Activated T-cell treated with anti-CD3 and anti-CD28 coated beads, Interleukin-2, amount 50 U/mL, for 72 hours (primary cell): Measurements from ENCODE around the gene CNNM4. TPM values are rescaled to one million over a fixed set of nuclear protein-coding genes. Genes with fewer than 3 reads are reported as not detected.
A peak's percentile ranks its signal among the peaks of the same experiment; 100 is the strongest.

Source experiments
- ATAC-seq, 2 donors: fragments of 150-1000 bp; cut with Tn5 transposase; replicated peaks in 1 of 2; 2 replicates each; pipeline ENCODE4 v1.10.0; 2021; ENCODE audit warnings: moderate library complexity in 2 of 2, mild to moderate bottlenecking in 1 of 2
- DNase-seq, 2 donors: peaks; one replicate each; pipeline ENCODE4 v3.0.0; 2021 to 2022; ENCODE audit warnings: mixed read lengths in 1 of 2
- H3K27ac Mint-ChIP-seq: one replicate; pipeline ENCODE4 v1.8.0; 2022; ENCODE audit warnings: mild to moderate bottlenecking, moderate library complexity, mixed read lengths
- H3K27me3 Mint-ChIP-seq: one replicate; pipeline ENCODE4 v1.8.0; 2022; ENCODE audit warnings: low read depth, mixed read lengths
- H3K36me3 Mint-ChIP-seq, 2 donors: one replicate each; pipeline ENCODE4 v1.8.0; 2022; ENCODE audit warnings: mixed read lengths in 2 of 2, mild to moderate bottlenecking in 1 of 2; ENCODE audit not compliant: insufficient read depth in 2 of 2
- H3K4me1 Mint-ChIP-seq: one replicate; pipeline ENCODE4 v1.8.0; 2022; ENCODE audit warnings: low read depth, mixed read lengths
- H3K4me3 Mint-ChIP-seq, 2 donors: one replicate each; pipeline ENCODE4 v1.8.0; 2022; ENCODE audit warnings: mild to moderate bottlenecking in 2 of 2, mixed read lengths in 2 of 2, moderate library complexity in 2 of 2
- H3K9me3 Mint-ChIP-seq, 2 donors: one replicate each; pipeline ENCODE4 v1.8.0; 2022; ENCODE audit warnings: mixed read lengths in 2 of 2
- total RNA-seq, 2 donors: library from RNA; stranded (reverse); gene quantifications; one replicate each; pipeline ENCODE4 v1.2.3, GENCODE V29; 2022

Gene CNNM4
- total RNA-seq, 2 donors from 2014 or later = 9.1 to 9.5 TPM

- no peak overlapping the region for H3K4me3 Mint-ChIP-seq
- no peak for DNase-seq
- peaks cover 13% of the 10 kb centered on the region for H3K4me1 Mint-ChIP-seq
- peaks cover 1 to 2% of the 10 kb centered on the region in 2 donors for H3K36me3 Mint-ChIP-seq
- H3K27me3 Mint-ChIP-seq = no peaks in the 10 kb centered on the region
- H3K27ac Mint-ChIP-seq = peak overlapping the region; percentile 75
- no peak for ATAC-seq
- H3K9me3 Mint-ChIP-seq = no peaks in the 10 kb centered on the region
Observed at GRCh38 chr2:96841701-96842495, 81.2 kb downstream of the CNNM4 start.

GRCh38 chr2:96842600-96842999, 81.9 kb downstream of the CNNM4 start:
- Mint-ChIP-seq H3K4me1 (peaks cover 13% of the 10 kb centered on the region), H3K9me3 (no peaks in the 10 kb centered on the region), H3K36me3 (peaks cover 2 to 7% of the 10 kb centered on the region in 2 donors), H3K27ac (no peak overlapping the region), H3K4me3 (no peak overlapping the region), H3K27me3 (no peaks in the 10 kb centered on the region)
- DNase-seq = no peak
- no peak for ATAC-seq

- DNase-seq (no peak), ATAC-seq (no peak)
- no peak within 1 kb of the TSS for H3K4me3 Mint-ChIP-seq
- peaks cover 13% of the 10 kb centered on the region for H3K4me1 Mint-ChIP-seq
- no peak within 1 kb of the TSS for H3K27ac Mint-ChIP-seq
- H3K9me3 Mint-ChIP-seq = no peaks in the 10 kb centered on the region
- H3K36me3 Mint-ChIP-seq = peaks cover 2 to 7% of the 10 kb centered on the region in 2 donors
- no peaks in the 10 kb centered on the region for H3K27me3 Mint-ChIP-seq
Observed at GRCh38 chr2:96843538-96844268, 83.0 kb downstream of the CNNM4 start, which contains the start of gene ANKRD23. Gene ANKRD23 (minus strand): TSS chr2:96844021. CDS start chr2:96843992, 29 bp downstream.

- ATAC-seq = no peak
Observed at GRCh38 chr2:96844405-96844808, 83.7 kb downstream of the CNNM4 start.

DNA sequence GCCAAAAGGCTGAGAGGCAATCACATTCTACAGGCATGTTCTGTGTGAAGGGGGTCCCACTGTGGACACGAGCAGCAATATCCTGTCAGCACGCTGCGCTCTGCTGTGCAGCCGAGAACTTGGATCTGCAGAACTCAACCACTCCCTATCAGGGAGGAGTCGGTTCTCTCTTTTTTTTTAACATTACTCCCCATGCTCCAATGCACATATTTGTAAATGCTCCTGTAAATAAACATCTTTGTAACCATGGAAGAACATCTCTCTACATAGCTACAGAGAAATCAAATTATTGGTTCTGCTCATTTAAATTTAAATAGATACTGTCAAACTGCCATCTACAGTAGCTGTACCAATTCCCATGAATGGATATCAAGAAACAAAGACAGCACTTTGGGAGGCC, 86.1 kb downstream of the CNNM4 start:
- DNase-seq (no peak), ATAC-seq (no peak)
- Mint-ChIP-seq H3K4me1 (no peaks in the 10 kb centered on the region), H3K27ac (no peak overlapping the region), H3K4me3 (no peak overlapping the region), H3K36me3 (peaks cover 0 to 14% of the 10 kb centered on the region in 2 donors), H3K9me3 (no peaks in the 10 kb centered on the region), H3K27me3 (no peaks in the 10 kb centered on the region)

More at GRCh38 chr2:96844405-96844808, 83.7 kb downstream of the CNNM4 start:
- no peak for DNase-seq
- Mint-ChIP-seq H3K27me3 (no peaks in the 10 kb centered on the region), H3K36me3 (peaks cover 2 to 7% of the 10 kb centered on the region in 2 donors), H3K27ac (no peak overlapping the region), H3K9me3 (no peaks in the 10 kb centered on the region), H3K4me1 (peaks cover 9% of the 10 kb centered on the region), H3K4me3 (no peak overlapping the region)

- no peak overlapping the region for H3K27ac Mint-ChIP-seq
- DNase-seq (no peak), ATAC-seq (peak in 1 of 2 donors; percentile 36)
- no peaks in the 10 kb centered on the region for H3K27me3 Mint-ChIP-seq
- no peak overlapping the region for H3K4me3 Mint-ChIP-seq
- no peaks in the 10 kb centered on the region for H3K9me3 Mint-ChIP-seq
- H3K4me1 Mint-ChIP-seq = no peaks in the 10 kb centered on the region
- H3K36me3 Mint-ChIP-seq = peaks cover 0 to 21% of the 10 kb centered on the region in 2 donors
Observed at GRCh38 chr2:96847586-96847985, 86.9 kb downstream of the CNNM4 start.

GRCh38 chr2:96848264-96848663, 87.6 kb downstream of the CNNM4 start:
- Mint-ChIP-seq H3K4me1 (no peaks in the 10 kb centered on the region), H3K9me3 (no peaks in the 10 kb centered on the region), H3K4me3 (no peak overlapping the region)

DNA sequence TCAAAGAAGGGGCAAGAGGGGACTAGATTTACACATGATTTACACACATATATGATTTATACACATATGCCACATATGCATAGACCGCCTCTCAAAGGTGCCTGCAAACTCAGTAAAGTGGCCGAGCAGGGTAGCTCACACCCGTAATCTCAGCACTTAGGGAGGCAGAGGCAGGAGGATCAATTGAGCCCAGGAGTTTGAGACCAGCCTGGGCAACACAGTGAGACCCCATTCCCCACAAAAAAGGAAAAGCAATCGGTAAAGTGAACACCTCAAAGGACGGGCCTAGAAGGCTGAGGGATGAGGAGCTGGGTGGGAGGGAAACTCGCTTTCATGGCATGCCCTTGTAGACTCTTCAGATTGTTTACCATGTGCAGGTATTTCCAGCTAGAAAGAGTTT, 92.0 kb downstream of the CNNM4 start:
- ATAC-seq (no peak), DNase-seq (no peak)
- H3K27ac Mint-ChIP-seq = peak overlapping the region; percentile 65
- no peaks in the 10 kb centered on the region for H3K9me3 Mint-ChIP-seq
- no peak overlapping the region for H3K4me3 Mint-ChIP-seq
- H3K36me3 Mint-ChIP-seq = peaks cover 0 to 17% of the 10 kb centered on the region in 2 donors
- peaks cover 25% of the 10 kb centered on the region for H3K4me1 Mint-ChIP-seq
- no peaks in the 10 kb centered on the region for H3K27me3 Mint-ChIP-seq

More at GRCh38 chr2:96848264-96848663, 87.6 kb downstream of the CNNM4 start:
- Mint-ChIP-seq H3K27me3 (no peaks in the 10 kb centered on the region), H3K27ac (no peak overlapping the region), H3K36me3 (peaks cover 0 to 21% of the 10 kb centered on the region in 2 donors)
- DNase-seq (no peak), ATAC-seq (no peak)

DNA sequence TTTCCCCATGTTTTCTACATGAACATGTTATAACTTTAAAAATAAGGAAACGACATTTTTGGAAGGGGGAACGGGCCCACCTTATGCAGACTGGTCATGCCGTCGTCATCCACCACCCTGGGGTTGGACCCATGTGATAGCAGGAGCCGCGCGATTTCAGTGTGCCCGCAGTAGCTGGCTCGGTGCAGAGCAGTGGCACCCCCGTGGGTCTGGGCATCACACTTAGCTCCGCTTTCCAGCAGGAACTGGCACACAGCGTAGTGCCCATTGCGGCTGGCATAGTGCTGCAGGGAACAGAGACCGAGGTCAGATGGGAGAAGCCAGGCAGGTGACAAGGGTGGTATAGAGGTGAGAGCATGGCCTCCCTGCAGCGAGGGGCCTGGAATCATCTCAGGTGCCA, 92.6 kb downstream of the CNNM4 start:
- Mint-ChIP-seq H3K36me3 (peaks cover 1 to 17% of the 10 kb centered on the region in 2 donors), H3K4me1 (peaks cover 25% of the 10 kb centered on the region), H3K4me3 (no peak overlapping the region), H3K27ac (no peak overlapping the region), H3K9me3 (no peaks in the 10 kb centered on the region), H3K27me3 (no peaks in the 10 kb centered on the region)
- ATAC-seq (no peak), DNase-seq (no peak)

DNA sequence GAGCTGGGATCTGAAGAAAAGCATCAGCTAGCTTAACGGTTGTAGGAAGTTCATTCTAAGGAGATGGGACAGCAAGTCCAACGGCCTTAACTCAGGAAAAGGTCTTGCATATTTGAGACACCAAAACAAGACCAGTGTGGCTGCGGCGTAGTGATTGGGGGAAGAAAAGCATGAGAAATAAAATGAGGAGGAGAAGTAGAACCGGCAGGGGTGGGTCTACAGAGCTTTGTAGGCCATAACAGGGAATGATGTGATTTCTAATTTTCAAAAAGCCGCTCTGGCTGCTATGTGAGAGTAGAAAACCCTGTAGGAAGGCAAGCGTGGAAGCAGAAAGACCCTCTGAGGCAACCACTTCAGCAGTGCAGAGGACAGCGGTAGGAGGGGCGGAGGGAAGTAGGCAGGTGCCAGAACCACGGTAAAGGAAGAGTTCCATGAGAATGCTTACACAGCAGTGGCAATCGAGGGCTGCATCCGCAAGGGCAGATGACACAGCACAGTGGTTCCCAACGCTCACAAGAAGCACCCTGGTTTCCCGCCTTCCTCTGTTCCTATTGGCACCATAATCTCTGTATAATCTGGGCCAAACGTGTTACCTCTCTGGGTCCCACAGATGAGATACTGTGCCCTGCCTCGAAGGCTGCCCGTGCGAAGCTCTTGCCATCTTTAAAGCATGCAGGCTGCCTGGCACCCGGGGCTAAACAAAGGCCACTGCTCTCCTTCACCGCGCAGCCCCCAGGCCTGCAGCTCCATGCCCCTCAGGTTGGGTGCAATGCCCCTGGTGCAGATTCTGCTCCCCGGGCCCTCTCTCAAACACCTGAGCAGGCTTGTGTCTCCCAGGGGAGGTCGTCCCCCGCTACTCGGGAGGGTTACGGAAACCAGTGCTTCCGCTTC, 96.3 kb downstream of the CNNM4 start:
- peak; percentile 28 to 29 for DNase-seq
- H3K36me3 Mint-ChIP-seq = peaks cover 5 to 8% of the 10 kb centered on the region in 2 donors
- no peaks in the 10 kb centered on the region for H3K27me3 Mint-ChIP-seq
- no peak for ATAC-seq
- H3K27ac Mint-ChIP-seq = peak overlapping the region; percentile 64
- no peaks in the 10 kb centered on the region for H3K9me3 Mint-ChIP-seq
- peaks cover 45% of the 10 kb centered on the region for H3K4me1 Mint-ChIP-seq
- peak overlapping the region; percentile 86 to 89 for H3K4me3 Mint-ChIP-seq

- H3K4me1 Mint-ChIP-seq = peaks cover 45% of the 10 kb centered on the region
- H3K36me3 Mint-ChIP-seq = peaks cover 3 to 5% of the 10 kb centered on the region in 2 donors
- H3K27ac Mint-ChIP-seq = peak within 1 kb of the TSS; percentile 87
- no peaks in the 10 kb centered on the region for H3K27me3 Mint-ChIP-seq
- ATAC-seq (peak; percentile 93 to 94), DNase-seq (peak; percentile 98 to 99)
- no peaks in the 10 kb centered on the region for H3K9me3 Mint-ChIP-seq
- peak within 1 kb of the TSS; percentile 86 to 89 for H3K4me3 Mint-ChIP-seq
Observed at GRCh38 chr2:96857667-96858372, 97.1 kb downstream of the CNNM4 start, which contains the start of gene ANKRD39. Gene ANKRD39 (minus strand): TSS chr2:96858016. CDS start chr2:96857987, 29 bp downstream.

GRCh38 chr2:96859099-96859649, 98.5 kb downstream of the CNNM4 start:
- no peak overlapping the region for H3K27ac Mint-ChIP-seq
- H3K36me3 Mint-ChIP-seq = peaks cover 4 to 5% of the 10 kb centered on the region in 2 donors
- H3K4me3 Mint-ChIP-seq = peak overlapping the region; percentile 76 to 89
- ATAC-seq (no peak), DNase-seq (no peak)
- no peaks in the 10 kb centered on the region for H3K9me3 Mint-ChIP-seq
- no peaks in the 10 kb centered on the region for H3K27me3 Mint-ChIP-seq
- peaks cover 45% of the 10 kb centered on the region for H3K4me1 Mint-ChIP-seq
